ENCODE results near the gene CAMKK1. TPM values are rescaled to one million over a fixed set of nuclear protein-coding genes. Genes with fewer than 3 reads are reported as not detected.

Gene CAMKK1
- total and polyA plus RNA-seq, 2 of the 4 experiments (the other 2 are of a cell fraction): 4.1 to 8.2 TPM

GRCh38 chr17:3834811-3835210 lies 58.0 kb downstream of the CAMKK1 start:
- no peak for ATAC-seq (ENCODE audit: low read depth)
- Histone ChIP-seq H4K20me1 (ENCODE audit: insufficient read depth, low read length) (peaks cover 25% of the 10 kb centered on the region), H4K8ac (ENCODE audit: low read depth in 2 of 2, low read length in 2 of 2) (no peak overlapping the region), H3K4me2 (ENCODE audit: low read depth, low read length) (no peak overlapping the region), H4K5ac (ENCODE audit: low read depth, low read length) (no peak overlapping the region), H3K56ac (ENCODE audit: extremely low read depth, insufficient read depth, low read length) (no peak overlapping the region), H4K91ac (ENCODE audit: insufficient read depth, low read depth, low read length) (no peak overlapping the region), H2BK15ac (ENCODE audit: low read depth, low read length) (no peak overlapping the region), H3K4ac (ENCODE audit: low read depth, low read length) (no peak overlapping the region), H3K14ac (replicated peaks; ENCODE audit: low read depth, low read length) (no peak overlapping the region), H2BK120ac (ENCODE audit: low read depth, low read length) (no peak overlapping the region), H3K36me3 (ENCODE audit: control insufficient read depth, insufficient read depth, low read length) (peaks cover 38% of the 10 kb centered on the region), H3K23ac (ENCODE audit: low read depth, low read length) (no peak overlapping the region), H2AK5ac (ENCODE audit: low read depth, low read length) (no peak overlapping the region), H3K9me3 (ENCODE audit: control insufficient read depth, insufficient read depth, low read length) (no peaks in the 10 kb centered on the region), H3K27me3 (ENCODE audit: control insufficient read depth, insufficient read depth, low read length) (no peaks in the 10 kb centered on the region), H2AFZ (replicated peaks; ENCODE audit: low read length, poor library complexity) (no peak overlapping the region), H3K4me3 (ENCODE audit: insufficient read depth, low read depth, low read length) (no peak overlapping the region), H2BK5ac (ENCODE audit: low read depth, low read length, poor library complexity, severe bottlenecking) (no peak overlapping the region), H3K79me1 (ENCODE audit: low read depth in 1 of 2, low read length in 2 of 2) (peaks cover 40 to 61% of the 10 kb centered on the region in 2 experiments), H3K27ac (ENCODE audit: insufficient read depth, low read length) (no peak overlapping the region), H3K9ac (ENCODE audit: low read depth, low read length) (no peak overlapping the region), H3K9me1 (ENCODE audit: insufficient read depth, low read length) (peaks cover 12% of the 10 kb centered on the region), H2BK20ac (ENCODE audit: low read depth, low read length) (no peak overlapping the region), H3K4me1 (ENCODE audit: control insufficient read depth, insufficient read depth, low read length) (peaks cover 2% of the 10 kb centered on the region), H3K18ac (ENCODE audit: low read depth, low read length) (no peak overlapping the region), H2AK9ac (replicated peaks; ENCODE audit: low read depth, low read length, poor library complexity) (no peak overlapping the region)
- TF ChIP-seq RAD21 (IDR thresholded peaks at IDR 0.05; ENCODE audit: low read length) (no peak), BHLHE40 (IDR thresholded peaks at IDR 0.05; ENCODE audit: low read depth, low read length) (no peak), CHD1 (IDR thresholded peaks at IDR 0.05; ENCODE audit: low read depth, low read length) (no peak), RCOR1 (IDR thresholded peaks at IDR 0.05; ENCODE audit: insufficient replicate concordance, low read length) (no peak), POLR2A (IDR thresholded peaks at IDR 0.05; ENCODE audit: low read depth, low read length) (no peak), USF2 (IDR thresholded peaks at IDR 0.05; ENCODE audit: low read depth, low read length) (no peak), CEBPB (IDR thresholded peaks at IDR 0.05; ENCODE audit: low read depth, low read length) (no peak)
- in situ Hi-C loops (cut with MboI; ENCODE audit: low sequenced_read_pairs) (no loop called here), intact Hi-C loops (cut with micrococcal nuclease) (no loop called here), dilution Hi-C loops (cut with HindIII; ENCODE audit: low sequenced_read_pairs, unreplicated experiment) (no loop called here)
- WGBS, 2 experiments (ENCODE audit: extremely low coverage in 2 of 2, insufficient read length in 1 of 2): no CpG with 5 or more reads among the region's 4 CpGs
- no TSS peak for BruUV-seq (replicated peaks)
- CTCF ChIA-PET: interaction anchor here (1.7 kb wide), 1 partner anchor 11 kb away, joined by 7 read pairs; the partner anchor contains the start of gene NCBP3
- POLR2A ChIA-PET (ENCODE audit: unreplicated experiment): no interaction called here
- DNase-seq: no peak
